CD4-positive, alpha-beta memory T cell (primary cell): ENCODE results near the gene FCGR3A. TPM values are rescaled to one million over a fixed set of nuclear protein-coding genes. Genes with fewer than 3 reads are reported as not detected.
"Not testable (repeated sequence)": the region's sequence is repeated elsewhere in the genome, so short reads cannot be mapped to it uniquely, and the experiment has no call there.

Experiments used
- CTCF ChIA-PET: fragments of 350-600 bp; sonication (Branson Sonifier 250); formaldehyde crosslinking; loops from one replicate; lab custom pipeline; 2021; ENCODE audit warnings: inconsistent platforms; ENCODE audit not compliant: partially characterized antibody; lab: Charles Lee
- POLR2A ChIA-PET: fragments of 350-600 bp; sonication (Branson Sonifier 250); formaldehyde crosslinking; loops from one replicate; lab custom pipeline; 2021; ENCODE audit not compliant: partially characterized antibody; lab: Charles Lee
- DNase-seq, 5 donors: peaks; one replicate each; pipeline versions ENCODE4 v3.0.0 to v3.0.0-alpha.2; 2020 to 2022; ENCODE audit warnings: mixed read lengths in 1 of 5
- H3K27ac ChIP-seq: one replicate; pipeline ENCODE4 v1.7.0; 2013; ENCODE audit warnings: low read depth, low read length
- H3K27me3 ChIP-seq: 2 replicates; pipeline ENCODE4 v1.7.0; 2013; ENCODE audit warnings: mild to moderate bottlenecking, low read length, moderate library complexity; ENCODE audit not compliant: insufficient read depth
- H3K36me3 ChIP-seq: 2 replicates; pipeline ENCODE4 v1.7.0; 2013; ENCODE audit warnings: mild to moderate bottlenecking, low read length, moderate library complexity; ENCODE audit not compliant: insufficient read depth
- H3K4me1 ChIP-seq: 2 replicates; pipeline ENCODE4 v1.7.0; 2013; ENCODE audit warnings: mild to moderate bottlenecking, low read length, moderate library complexity; ENCODE audit not compliant: insufficient read depth
- H3K4me3 ChIP-seq, 2 donors: one replicate each; pipeline ENCODE4 v1.7.0; 2013; ENCODE audit warnings: low read length in 2 of 2, mild to moderate bottlenecking in 1 of 2
- H3K9me3 ChIP-seq, 2 donors: one replicate each; pipeline ENCODE4 v1.7.0; 2013; ENCODE audit warnings: low read length in 2 of 2, control low read depth in 1 of 2; ENCODE audit not compliant: control insufficient read depth in 1 of 2
- H3K27ac Mint-ChIP-seq, 7 donors: one replicate each; pipeline ENCODE4 v1.8.0; 2020 to 2021; ENCODE audit warnings: mixed read lengths in 7 of 7, mild to moderate bottlenecking in 6 of 7, inconsistent platforms in 3 of 7, moderate library complexity in 3 of 7
- H3K27me3 Mint-ChIP-seq, 2 donors: one replicate each; pipeline ENCODE4 v1.8.0; 2020 to 2021; ENCODE audit warnings: mixed read lengths in 2 of 2
- H3K36me3 Mint-ChIP-seq, 2 donors: one replicate each; pipeline ENCODE4 v1.8.0; 2020 to 2021; ENCODE audit warnings: mixed read lengths in 2 of 2, inconsistent platforms in 1 of 2, mild to moderate bottlenecking in 1 of 2
- H3K4me1 Mint-ChIP-seq, 4 donors: one replicate each; pipeline ENCODE4 v1.8.0; 2020 to 2021; ENCODE audit warnings: mixed read lengths in 4 of 4, mild to moderate bottlenecking in 1 of 4
- H3K4me3 Mint-ChIP-seq, 8 donors: one replicate each; pipeline ENCODE4 v1.8.0; 2020 to 2021; ENCODE audit warnings: mixed read lengths in 8 of 8, mild to moderate bottlenecking in 7 of 8, moderate library complexity in 6 of 8, inconsistent platforms in 3 of 8
- H3K9me3 Mint-ChIP-seq, 8 donors: one replicate each; pipeline ENCODE4 v1.8.0; 2020 to 2021; ENCODE audit warnings: mixed read lengths in 8 of 8, mild to moderate bottlenecking in 5 of 8, inconsistent platforms in 3 of 8, moderate library complexity in 1 of 8
- intact Hi-C: fragments of 100-400 bp; cut with micrococcal nuclease; formaldehyde crosslinking; loops from one replicate; pipeline ENCODE4 v1.15.1; 2023
- polyA plus RNA-seq, 2 donors: library from polyadenylated mRNA; unstranded; fragments of 300-500 nt; fragmentation: Illumina TruSeq; gene quantifications; one replicate each; pipeline ENCODE4 v1.2.3, GENCODE V29; 2021
- total RNA-seq, 2 experiments: library from RNA; stranded (reverse); gene quantifications; one replicate each; pipeline ENCODE4 v1.2.3, GENCODE V29; 2021

FCGR3A gene
- total and polyA plus RNA-seq, 4 experiments from 2014 or later: 0.14 to 2.1 (median 0.81) TPM; not detected in 1

DNA sequence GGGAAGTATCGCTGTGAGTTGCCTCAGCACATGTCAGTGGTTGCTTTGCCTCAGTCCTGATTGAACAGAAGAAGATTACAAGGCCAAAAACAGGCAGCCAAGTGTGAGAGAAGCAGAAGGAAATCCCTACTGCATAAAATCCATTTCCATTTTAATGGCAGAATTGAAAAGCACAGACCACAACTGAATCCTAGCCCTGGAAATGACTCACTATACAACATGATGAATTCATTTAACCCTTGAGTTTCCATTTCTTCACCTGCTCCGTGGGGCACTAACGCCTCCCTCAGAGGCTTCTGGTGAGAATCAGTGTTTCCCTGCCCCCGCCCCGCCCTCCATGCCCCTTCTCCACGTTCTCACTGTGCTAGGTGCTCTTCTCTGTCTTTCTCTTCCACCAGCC is 40.3 kb upstream of the FCGR3A start:
- H3K4me1 Mint-ChIP-seq, H3K4me3 Mint-ChIP-seq, H3K9me3 Mint-ChIP-seq, H3K36me3 Mint-ChIP-seq, H3K4me3 ChIP-seq, intact Hi-C loops, DNase-seq, H3K27ac ChIP-seq, H3K27ac Mint-ChIP-seq, H3K4me1 ChIP-seq, H3K36me3 ChIP-seq, H3K27me3 Mint-ChIP-seq, POLR2A ChIA-PET, H3K9me3 ChIP-seq, H3K27me3 ChIP-seq, CTCF ChIA-PET: not testable (repeated sequence)

DNA sequence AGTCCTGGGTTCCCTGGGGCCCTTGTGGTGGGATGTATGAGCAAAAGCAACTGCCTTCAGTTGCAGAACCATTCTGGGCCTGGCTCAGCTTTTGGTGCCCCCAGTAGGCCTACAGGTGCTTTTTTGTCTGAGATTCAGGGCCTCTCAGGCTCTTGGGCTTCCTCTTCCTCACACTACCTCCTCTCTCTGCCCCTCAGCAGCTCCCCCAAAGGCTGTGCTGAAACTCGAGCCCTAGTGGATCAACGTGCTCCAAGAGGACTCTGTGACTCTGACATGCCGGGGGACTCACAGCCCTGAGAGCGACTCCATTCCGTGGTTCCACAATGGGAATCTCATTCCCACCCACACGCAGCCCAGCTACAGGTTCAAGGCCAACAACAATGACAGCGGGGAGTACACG is 39.7 kb upstream of the FCGR3A start:
- H3K27me3 Mint-ChIP-seq, H3K36me3 Mint-ChIP-seq, H3K4me1 Mint-ChIP-seq, intact Hi-C loops, H3K27ac ChIP-seq, H3K27me3 ChIP-seq, H3K4me3 Mint-ChIP-seq, H3K9me3 ChIP-seq, H3K4me3 ChIP-seq, H3K9me3 Mint-ChIP-seq, POLR2A ChIA-PET, H3K4me1 ChIP-seq, CTCF ChIA-PET, DNase-seq, H3K36me3 ChIP-seq: not testable (repeated sequence)
- peak overlapping the region in 1 of 7 donors; percentile 42 for H3K27ac Mint-ChIP-seq

GRCh38 chr1:161588596-161588995 is 39.0 kb upstream of the FCGR3A start:
- POLR2A ChIA-PET, H3K4me1 ChIP-seq, H3K4me3 ChIP-seq, H3K27ac Mint-ChIP-seq, H3K36me3 ChIP-seq, DNase-seq, CTCF ChIA-PET, H3K27ac ChIP-seq, H3K4me3 Mint-ChIP-seq, intact Hi-C loops, H3K27me3 Mint-ChIP-seq, H3K4me1 Mint-ChIP-seq, H3K9me3 Mint-ChIP-seq, H3K27me3 ChIP-seq, H3K36me3 Mint-ChIP-seq, H3K9me3 ChIP-seq: not testable (repeated sequence)

DNA sequence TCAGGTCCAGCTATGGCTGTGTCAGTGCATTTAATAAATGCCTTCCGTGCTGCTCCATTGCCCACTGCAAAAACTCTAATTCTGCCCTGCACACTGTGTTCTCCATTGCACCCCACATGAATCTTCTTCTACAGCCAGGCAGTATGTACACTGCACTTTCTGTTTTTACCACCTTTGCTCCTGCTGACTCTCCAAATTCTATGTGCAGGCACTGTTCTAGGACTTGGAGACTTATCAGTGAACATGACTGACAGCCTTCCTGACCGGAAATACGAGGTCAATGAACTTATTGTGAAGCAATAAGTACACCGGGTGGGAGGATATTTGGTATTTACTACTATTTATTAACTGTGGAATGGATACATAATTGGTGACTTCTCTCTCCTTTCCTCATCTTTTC is 33.3 kb upstream of the FCGR3A start:
- H3K9me3 ChIP-seq, H3K27ac ChIP-seq, intact Hi-C loops, H3K36me3 Mint-ChIP-seq, H3K27me3 ChIP-seq, DNase-seq, H3K4me3 Mint-ChIP-seq, POLR2A ChIA-PET, H3K27me3 Mint-ChIP-seq, H3K4me3 ChIP-seq, H3K27ac Mint-ChIP-seq, H3K4me1 ChIP-seq, H3K9me3 Mint-ChIP-seq, H3K4me1 Mint-ChIP-seq, H3K36me3 ChIP-seq, CTCF ChIA-PET: not testable (repeated sequence)

DNA sequence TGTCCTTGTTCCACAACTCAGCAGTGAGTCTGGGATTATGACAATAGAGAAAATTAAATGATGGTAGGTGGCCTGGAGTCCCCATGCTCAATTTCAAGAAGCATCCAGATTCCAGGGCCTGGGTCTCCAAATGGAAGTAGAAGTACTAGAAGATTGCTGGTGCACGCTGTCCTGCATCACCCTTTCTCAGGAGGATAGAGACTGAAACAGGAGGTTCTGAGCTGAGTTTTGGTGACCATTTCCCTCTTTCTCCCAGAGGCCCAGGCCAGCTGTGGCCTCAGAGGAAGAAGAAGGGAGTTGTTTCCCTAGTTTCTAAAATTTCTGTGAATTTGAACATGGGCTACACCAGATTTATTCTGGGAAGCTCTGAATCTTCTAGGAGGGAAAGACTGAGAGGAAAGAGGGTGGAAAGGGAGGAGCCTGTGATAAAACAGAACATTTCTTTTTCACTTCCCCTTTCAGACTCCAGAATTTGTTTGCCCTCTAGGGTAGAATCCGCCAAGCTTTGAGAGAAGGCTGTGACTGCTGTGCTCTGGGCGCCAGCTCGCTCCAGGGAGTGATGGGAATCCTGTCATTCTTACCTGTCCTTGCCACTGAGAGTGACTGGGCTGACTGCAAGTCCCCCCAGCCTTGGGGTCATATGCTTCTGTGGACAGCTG is 31.4 kb upstream of the FCGR3A start:
- H3K27me3 Mint-ChIP-seq, CTCF ChIA-PET, H3K9me3 ChIP-seq, H3K27me3 ChIP-seq, H3K27ac ChIP-seq, H3K9me3 Mint-ChIP-seq, H3K4me1 Mint-ChIP-seq, intact Hi-C loops, H3K36me3 Mint-ChIP-seq, H3K4me3 ChIP-seq, H3K36me3 ChIP-seq, H3K4me3 Mint-ChIP-seq, H3K4me1 ChIP-seq, DNase-seq, POLR2A ChIA-PET, H3K27ac Mint-ChIP-seq: not testable (repeated sequence)

- H3K4me3 ChIP-seq, H3K27me3 Mint-ChIP-seq, DNase-seq, CTCF ChIA-PET, H3K27ac Mint-ChIP-seq, H3K4me1 Mint-ChIP-seq, H3K36me3 ChIP-seq, H3K4me3 Mint-ChIP-seq, H3K27ac ChIP-seq, intact Hi-C loops, H3K27me3 ChIP-seq, POLR2A ChIA-PET, H3K9me3 Mint-ChIP-seq, H3K36me3 Mint-ChIP-seq, H3K9me3 ChIP-seq, H3K4me1 ChIP-seq: not testable (repeated sequence)
Measured at GRCh38 chr1:161579856-161580507, 30.4 kb upstream of the FCGR3A start.

GRCh38 chr1:161576676-161577075 is 27.1 kb upstream of the FCGR3A start:
- intact Hi-C loops, H3K36me3 ChIP-seq, H3K4me1 Mint-ChIP-seq, H3K9me3 ChIP-seq, H3K27me3 ChIP-seq, H3K27ac ChIP-seq, DNase-seq, H3K4me3 ChIP-seq, H3K4me3 Mint-ChIP-seq, H3K27ac Mint-ChIP-seq, CTCF ChIA-PET, H3K4me1 ChIP-seq, H3K36me3 Mint-ChIP-seq, H3K9me3 Mint-ChIP-seq, POLR2A ChIA-PET, H3K27me3 Mint-ChIP-seq: not testable (repeated sequence)

GRCh38 chr1:161571703-161572102 is 22.1 kb upstream of the FCGR3A start:
- H3K4me1 Mint-ChIP-seq, DNase-seq, intact Hi-C loops, H3K27me3 ChIP-seq, H3K9me3 Mint-ChIP-seq, H3K36me3 ChIP-seq, H3K27ac ChIP-seq, H3K4me1 ChIP-seq, POLR2A ChIA-PET, H3K27me3 Mint-ChIP-seq, H3K36me3 Mint-ChIP-seq, H3K9me3 ChIP-seq, H3K4me3 ChIP-seq, H3K4me3 Mint-ChIP-seq, H3K27ac Mint-ChIP-seq, CTCF ChIA-PET: not testable (repeated sequence)
